GM21360 (cell line): ENCODE measurements around the gene SLC46A2.

Experiments
- ATAC-seq: cut with Tn5 transposase; IDR thresholded peaks from one replicate; pipeline ENCODE4 v1.9.1; 2021; ENCODE audit warnings: mild to moderate bottlenecking, moderate library complexity; ENCODE audit not compliant: unreplicated experiment

The SLC46A2 gene

DNA sequence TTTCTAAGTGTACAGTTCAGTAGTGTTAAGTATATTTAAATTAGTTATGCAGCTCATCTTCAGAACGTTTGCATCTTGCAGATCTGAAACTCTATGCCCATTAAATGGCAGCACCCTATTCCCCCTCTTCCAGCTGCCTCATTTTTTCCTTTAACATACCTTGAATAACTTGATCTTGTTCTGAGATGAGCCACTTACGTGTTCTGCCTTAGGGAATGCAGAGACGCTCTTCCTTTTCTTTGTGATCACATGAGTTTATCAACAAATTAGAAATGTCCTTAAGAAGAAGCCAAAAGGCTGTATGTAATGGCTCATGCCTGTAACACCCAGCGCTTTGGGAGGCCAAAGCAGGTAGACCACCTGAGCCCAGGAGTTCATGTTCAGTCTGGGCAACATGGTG is 57.6 kb downstream of the SLC46A2 start:
- no peak for ATAC-seq

GRCh38 chr9:112831969-112832368 is 58.7 kb downstream of the SLC46A2 start:
- ATAC-seq: no peak

GRCh38 chr9:112831281-112831851 is 59.3 kb downstream of the SLC46A2 start:
- no peak for ATAC-seq
